Spleen (tissue), 7 donors: ENCODE results near the gene CHMP2B.

Experiments used
- CTCF ChIP-seq, 11 experiments: fragments of 200-600 bp in 7 of 11; fragments of 450-650 bp in 4 of 11; sonication (generic) in 4 of 11; IDR thresholded peaks in 8 of 11; conservative IDR thresholded peaks in 3 of 11; 1 replicate in 7 of 11; 2 replicates in 4 of 11; pipeline versions ENCODE4 v1.4.0 to v1.8.0; 2016 to 2021; ENCODE audit warnings: antibody characterized with exemption in 11 of 11, inconsistent platforms in 4 of 11, mild to moderate bottlenecking in 1 of 11
- POLR2A ChIP-seq, 3 donors: fragments of 450-650 bp; IDR thresholded peaks; one replicate each; pipeline ENCODE4 v1.5.1; 2017; ENCODE audit warnings: antibody characterized with exemption in 3 of 3, mild to moderate bottlenecking in 1 of 3
- donor health status: DM: no; HTN: no; CAD: no; lungs with moderate emphysema.
- donor health status: DM: no; HTN: no; CAD: no.
- donor health status: DM: no; HTN: no; CAD: no.

DNA sequence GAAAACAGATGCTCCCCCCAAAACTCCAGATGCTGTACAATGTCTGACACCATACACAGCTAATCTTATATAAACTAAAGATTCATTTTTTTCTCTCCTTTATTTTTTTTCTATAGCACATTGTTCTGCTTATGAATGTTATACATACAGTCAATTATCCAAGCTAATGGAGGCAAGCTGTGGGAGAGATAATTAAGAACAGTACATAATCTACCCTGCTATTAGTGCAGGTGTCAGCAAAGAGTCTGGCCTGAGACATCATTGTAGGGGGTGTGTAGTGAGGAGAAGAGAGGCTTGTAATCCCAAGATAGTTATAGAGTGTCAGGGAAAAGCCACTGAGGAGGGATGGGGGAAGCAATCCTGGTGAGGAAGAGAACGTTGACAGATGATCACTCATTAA is 25.4 kb upstream of the CHMP2B start:
- no peak for TF ChIP-seq CTCF (IDR thresholded peaks at IDR 0.05 in 8 of 11, conservative IDR thresholded peaks at IDR 0.05 in 3 of 11)
- no peak for TF ChIP-seq POLR2A (IDR thresholded peaks at IDR 0.05)
